GM12878 (cell line): ENCODE results near the gene P3R3URF. TPM values are rescaled to one million over a fixed set of nuclear protein-coding genes. Genes with fewer than 3 reads are reported as not detected.

Source experiments
- ASH2L ChIP-seq: fragments of 300-600, 200-600 bp; sonication (generic); IDR thresholded peaks from 2 replicates; pipeline ENCODE4 v1.6.1; 2017; ENCODE audit warnings: low read depth, mild to moderate bottlenecking, borderline replicate concordance
- BHLHE40 ChIP-seq, 2 experiments: fragments of 450-650 bp in 1 of 2; IDR thresholded peaks; 2 replicates each; pipeline ENCODE4 v1.6.1; 2011 to 2017; ENCODE audit warnings: low read depth in 2 of 2, borderline replicate concordance in 1 of 2, improper control_type of control experiment in 1 of 2, low read length in 1 of 2, mild to moderate bottlenecking in 1 of 2
- CREM ChIP-seq: IDR thresholded peaks from 2 replicates; pipeline ENCODE4 v1.6.1; 2014; ENCODE audit warnings: antibody characterized with exemption, low read depth
- EED ChIP-seq: sonication (generic); IDR thresholded peaks from 2 replicates; pipeline ENCODE4 v1.6.1; 2016; ENCODE audit warnings: antibody characterized with exemption, low read depth
- ETV6 ChIP-seq, 2 experiments: fragments of 450-650 bp in 1 of 2; IDR thresholded peaks in 1 of 2; conservative IDR thresholded peaks in 1 of 2; 2 replicates each; pipeline ENCODE4 v1.6.1; 2014; ENCODE audit warnings: antibody characterized with exemption in 1 of 2, borderline replicate concordance in 1 of 2, low read depth in 1 of 2, mild to moderate bottlenecking in 1 of 2, moderate library complexity in 1 of 2
- FOXK2 ChIP-seq: fragments of 450-650 bp; IDR thresholded peaks from 2 replicates; pipeline ENCODE4 v1.6.1; 2017; ENCODE audit warnings: mild to moderate bottlenecking, moderate library complexity
- GABPA ChIP-seq: IDR thresholded peaks from 2 replicates; pipeline ENCODE4 v1.6.1; 2014; ENCODE audit warnings: antibody characterized with exemption, low read depth, mild to moderate bottlenecking, inconsistent platforms
- HDGF ChIP-seq: fragments of 450-650 bp; IDR thresholded peaks from 2 replicates; pipeline ENCODE4 v1.6.1; 2016; ENCODE audit warnings: antibody characterized with exemption
- MEF2B ChIP-seq: fragments of 450-650 bp; IDR thresholded peaks from 2 replicates; pipeline ENCODE4 v1.6.1; 2018; ENCODE audit warnings: mild to moderate bottlenecking, moderate library complexity; ENCODE audit not compliant: partially characterized antibody, poor library complexity, severe bottlenecking
- MXI1 ChIP-seq: fragments of 150-350 bp; IDR thresholded peaks from 2 replicates; pipeline ENCODE4 v1.6.1; 2011; ENCODE audit warnings: low read depth, mild to moderate bottlenecking, inconsistent platforms, low read length, improper control_type of control experiment
- MYC ChIP-seq: IDR thresholded peaks from 2 replicates; pipeline ENCODE4 v1.6.1; 2011; ENCODE audit warnings: mild to moderate bottlenecking, low read length, moderate library complexity, inconsistent platforms; ENCODE audit not compliant: insufficient read depth, insufficient replicate concordance, insufficient read length, severe bottlenecking
- NR2F1 ChIP-seq: fragments of 450-650 bp; conservative IDR thresholded peaks from 2 replicates; pipeline ENCODE4 v1.6.1; 2017; ENCODE audit warnings: mild to moderate bottlenecking
- PBX3 ChIP-seq: IDR thresholded peaks from 2 replicates; pipeline ENCODE4 v1.6.1; 2011; ENCODE audit warnings: mild to moderate bottlenecking, low read depth, low read length, moderate library complexity; ENCODE audit not compliant: insufficient replicate concordance
- POLR2A ChIP-seq: IDR thresholded peaks from 2 replicates; pipeline ENCODE4 v1.6.1; 2011; ENCODE audit warnings: low read depth, mild to moderate bottlenecking, low read length
- RELB ChIP-seq: fragments of 450-650 bp; IDR thresholded peaks from 2 replicates; pipeline ENCODE4 v1.6.1; 2017; ENCODE audit warnings: low read depth, mild to moderate bottlenecking, moderate library complexity
- SIN3A ChIP-seq: IDR thresholded peaks from 2 replicates; pipeline ENCODE4 v1.6.1; 2012; ENCODE audit warnings: low read depth, low read length, improper control_type of control experiment
- SMARCA5 ChIP-seq: fragments of 450-650 bp; IDR thresholded peaks from 2 replicates; pipeline ENCODE4 v1.6.1; 2017; ENCODE audit warnings: mild to moderate bottlenecking
- SP1 ChIP-seq: IDR thresholded peaks from one replicate; pipeline ENCODE4 v1.6.1; 2011; ENCODE audit warnings: low read depth, low read length
- SREBF2 ChIP-seq: IDR thresholded peaks from 2 replicates; pipeline ENCODE4 v1.6.1; 2012; ENCODE audit warnings: mild to moderate bottlenecking, low read length
- SUPT20H ChIP-seq: IDR thresholded peaks from 2 replicates; pipeline ENCODE4 v1.6.1; 2011; ENCODE audit warnings: low read depth, mild to moderate bottlenecking, low read length, moderate library complexity, borderline replicate concordance; ENCODE audit not compliant: control insufficient read depth
- TAF1 ChIP-seq: IDR thresholded peaks from 2 replicates; pipeline ENCODE4 v1.6.1; 2011; ENCODE audit warnings: mild to moderate bottlenecking, low read depth, low read length, borderline replicate concordance
- USF1 ChIP-seq: IDR thresholded peaks from 2 replicates; pipeline ENCODE4 v1.6.1; 2011; ENCODE audit warnings: borderline replicate concordance, low read depth, mild to moderate bottlenecking, moderate library complexity, mixed read lengths, low read length; ENCODE audit not compliant: insufficient read depth; ENCODE audit errors: extremely low read length
- USF2 ChIP-seq: IDR thresholded peaks from 2 replicates; pipeline ENCODE4 v1.6.1; 2011; ENCODE audit warnings: low read depth, low read length, improper control_type of control experiment, borderline replicate concordance
- ZNF384 ChIP-seq: IDR thresholded peaks from 2 replicates; pipeline ENCODE4 v1.6.1; 2012; ENCODE audit warnings: low read depth, mild to moderate bottlenecking, low read length, improper control_type of control experiment, borderline replicate concordance
- ZSCAN29 ChIP-seq: fragments of 450-650 bp; IDR thresholded peaks from 2 replicates; pipeline ENCODE4 v1.6.1; 2017; ENCODE audit warnings: mild to moderate bottlenecking, moderate library complexity
- polyA plus RNA-seq, 11 experiments: library from polyadenylated mRNA; depleted of rRNA in 4 of 11; unstranded in 6 of 11; stranded (reverse) in 5 of 11; fragments of >200 nt; fragmentation: Nextera tagmentation in 4 of 11; fragmentation: Illumina TruSeq in 1 of 11; extraction: Ambion mirVana in 4 of 11; extraction: Trizol in 1 of 11; gene quantifications; 1 replicate in 1 of 11; 2 replicates in 10 of 11; pipeline versions ENCODE4 v1.2.1 to v1.2.3, GENCODE V29; 2011 to 2016; ENCODE audit warnings: inconsistent platforms in 2 of 11, missing spikeins in 2 of 11, low read depth in 1 of 11
- total RNA-seq, 4 experiments: library from RNA; depleted of rRNA in 3 of 4; stranded (reverse); fragments of >200 nt in 3 of 4; fragmentation: Illumina TruSeq in 1 of 4; extraction: Trizol in 1 of 4; gene quantifications; 2 replicates each; pipeline versions ENCODE4 v1.2.1 to v1.2.3, GENCODE V29; 2013 to 2021

P3R3URF gene
- total and polyA plus RNA-seq, 10 of the 15 experiments (the other 5 are each of a cell fraction or from before 2014, with no cell fraction given), result not detected

GRCh38 chr1:46197964-46198811 lies 21.9 kb upstream of the P3R3URF start, which contains the start of gene POMGNT1 (continued):
- TF ChIP-seq MEF2B, result no peak
- no peak for TF ChIP-seq ZNF384
- no peak for TF ChIP-seq CREM
- no peak for TF ChIP-seq TAF1
- TF ChIP-seq HDGF, result no peak
- peak; percentile 93 for TF ChIP-seq POLR2A
- no peak for TF ChIP-seq USF1
- TF ChIP-seq MYC, result no peak
- no peak for TF ChIP-seq RELB
- TF ChIP-seq NR2F1, result peak; percentile 82
- no peak for TF ChIP-seq USF2
- no peak for TF ChIP-seq SUPT20H
- no peak for TF ChIP-seq EED
- 0 out of 2 replicates have a peak, but pooled peaks have one; percentile 58 for TF ChIP-seq ASH2L
- TF ChIP-seq GABPA, result no peak
- TF ChIP-seq SREBF2, result no peak
- peak in 1 of 2 experiments; percentile 57; a peak in 1 of 4 replicates for TF ChIP-seq BHLHE40 (IDR thresholded peaks at IDR 0.05; ENCODE audit: borderline replicate concordance in 1 of 2, low read depth in 2 of 2, low read length in 1 of 2)
- TF ChIP-seq SMARCA5, result peak; percentile 94
- TF ChIP-seq SIN3A, result no peak
- no peak for TF ChIP-seq ZSCAN29
- no peak for TF ChIP-seq PBX3
- TF ChIP-seq ETV6 (conservative IDR thresholded peaks at IDR 0.05 in 1 of 2, IDR thresholded peaks at IDR 0.05 in 1 of 2; ENCODE audit: borderline replicate concordance in 1 of 2, low read depth in 1 of 2), result no peak
- no peak for TF ChIP-seq FOXK2
- no peak for TF ChIP-seq MXI1
- no peak for TF ChIP-seq SP1
